ENCODE data around the gene HMGCR.

- no peak for TF ChIP-seq CTCF (IDR thresholded peaks at IDR 0.05)
- TF ChIP-seq TFCP2L1 (CRISPR knock-in tag; IDR thresholded peaks at IDR 0.05): no peak
- no peak for TF ChIP-seq USF2 (IDR thresholded peaks at IDR 0.05)
- TF ChIP-seq RAD21 (conservative IDR thresholded peaks at IDR 0.05 in 1 of 2, IDR thresholded peaks at IDR 0.05 in 1 of 2): no peak
- TF ChIP-seq NPAS2 (CRISPR knock-in tag; IDR thresholded peaks at IDR 0.05; ENCODE audit: borderline replicate concordance): no peak
- TF ChIP-seq EP300 (IDR thresholded peaks at IDR 0.05): no peak
- TF ChIP-seq MAFK (IDR thresholded peaks at IDR 0.05; ENCODE audit: partially characterized antibody): no peak
- TF ChIP-seq RNF2 (IDR thresholded peaks at IDR 0.05; ENCODE audit: borderline replicate concordance, low read depth): no peak
These were observed 31.4 kb downstream of the HMGCR start for GRCh38 chr5:75368391-75368790.

All from A549 (cell line).